ENCODE measurements around the gene PAK5. TPM values are rescaled to one million over a fixed set of nuclear protein-coding genes. Genes with fewer than 3 reads are reported as not detected.

Gene PAK5
- total and polyA plus RNA-seq, 11 donors: not detected

DNA sequence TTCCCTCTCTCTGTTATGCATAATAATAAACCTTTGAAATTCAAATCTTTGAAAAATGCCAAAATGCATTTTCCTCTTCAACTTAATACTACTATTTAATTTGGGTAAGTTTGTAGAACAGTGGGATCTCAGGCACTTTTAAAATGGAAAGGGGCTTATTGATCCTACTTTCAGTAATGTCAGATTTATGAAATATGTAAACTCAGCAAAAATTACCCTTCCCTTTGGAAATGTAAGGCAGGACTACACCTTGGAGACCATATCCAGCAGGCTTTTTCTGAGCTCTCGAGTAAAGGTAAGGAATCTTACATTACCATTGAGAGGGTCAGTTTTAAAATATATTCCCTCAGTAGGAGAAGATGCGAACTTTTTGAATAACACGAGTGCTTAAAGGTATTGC lies 175.5 kb downstream of the PAK5 start:
- no peaks in the 10 kb centered on the region for H3K9me3 ChIP-seq
- H3K4me3 ChIP-seq: no peak overlapping the region
- H3K36me3 ChIP-seq: no peaks in the 10 kb centered on the region
- ATAC-seq: no peak
- no peak overlapping the region for H3K27ac ChIP-seq
- DNase-seq: no peak
- peaks cover 0 to 5% (median 0%) of the 10 kb centered on the region in 9 donors for H3K27me3 ChIP-seq
- WGBS, 4 donors: 66 to 79% (median 71%) methylated on average over 3 of the region's 3 CpGs
- H3K4me1 ChIP-seq: no peaks in the 10 kb centered on the region
- TF ChIP-seq POLR2A (IDR thresholded peaks at IDR 0.05): no peak
- TF ChIP-seq, protein P1, sequence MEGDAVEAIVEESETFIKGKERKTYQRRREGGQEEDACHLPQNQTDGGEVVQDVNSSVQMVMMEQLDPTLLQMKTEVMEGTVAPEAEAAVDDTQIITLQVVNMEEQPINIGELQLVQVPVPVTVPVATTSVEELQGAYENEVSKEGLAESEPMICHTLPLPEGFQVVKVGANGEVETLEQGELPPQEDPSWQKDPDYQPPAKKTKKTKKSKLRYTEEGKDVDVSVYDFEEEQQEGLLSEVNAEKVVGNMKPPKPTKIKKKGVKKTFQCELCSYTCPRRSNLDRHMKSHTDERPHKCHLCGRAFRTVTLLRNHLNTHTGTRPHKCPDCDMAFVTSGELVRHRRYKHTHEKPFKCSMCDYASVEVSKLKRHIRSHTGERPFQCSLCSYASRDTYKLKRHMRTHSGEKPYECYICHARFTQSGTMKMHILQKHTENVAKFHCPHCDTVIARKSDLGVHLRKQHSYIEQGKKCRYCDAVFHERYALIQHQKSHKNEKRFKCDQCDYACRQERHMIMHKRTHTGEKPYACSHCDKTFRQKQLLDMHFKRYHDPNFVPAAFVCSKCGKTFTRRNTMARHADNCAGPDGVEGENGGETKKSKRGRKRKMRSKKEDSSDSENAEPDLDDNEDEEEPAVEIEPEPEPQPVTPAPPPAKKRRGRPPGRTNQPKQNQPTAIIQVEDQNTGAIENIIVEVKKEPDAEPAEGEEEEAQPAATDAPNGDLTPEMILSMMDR (IDR thresholded peaks at IDR 0.05): no peak
- intact Hi-C loops (cut with DNase I): no loop called here

DNA sequence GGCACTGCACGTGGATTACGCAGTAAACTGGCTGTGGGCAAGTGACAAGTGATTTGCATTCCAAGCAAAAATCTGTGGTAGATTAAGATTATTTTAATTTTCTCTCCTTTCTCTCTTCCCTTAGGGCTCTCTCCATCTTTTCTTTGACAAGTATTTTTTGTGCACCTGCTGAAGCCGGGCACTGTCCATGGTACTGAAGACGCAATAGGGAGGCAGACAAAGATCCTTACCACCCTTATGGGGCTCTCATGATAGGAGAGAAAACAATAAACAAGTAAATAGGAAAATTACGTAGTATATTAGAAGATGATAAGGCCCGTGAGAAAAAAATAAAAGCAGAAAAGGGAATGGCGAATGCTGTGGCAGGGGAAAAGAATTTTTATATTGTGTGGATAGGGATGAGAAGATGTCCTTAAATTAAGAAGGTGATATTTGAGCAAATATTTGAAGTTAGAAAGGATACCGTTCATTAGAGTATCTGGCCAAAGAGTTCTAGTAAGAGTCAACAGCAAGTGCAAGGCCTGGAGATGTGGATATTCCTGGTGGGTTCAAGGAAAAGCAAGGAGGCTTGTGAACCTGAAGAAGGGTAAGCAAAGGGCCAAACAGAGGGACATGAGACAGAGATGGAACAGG lies 178.5 kb downstream of the PAK5 start:
- intact Hi-C loops (cut with DNase I): no loop called here
- Histone ChIP-seq H3K27me3 (peaks cover 0 to 9% (median 0%) of the 10 kb centered on the region in 9 donors), H3K4me1 (no peaks in the 10 kb centered on the region), H3K9me3 (no peaks in the 10 kb centered on the region), H3K27ac (no peak overlapping the region), H3K36me3 (no peaks in the 10 kb centered on the region), H3K4me3 (no peak overlapping the region)
- ATAC-seq (no peak), DNase-seq (no peak)
- no peak for TF ChIP-seq POLR2A (IDR thresholded peaks at IDR 0.05)
- TF ChIP-seq, protein P1 (IDR thresholded peaks at IDR 0.05): no peak
- 38 to 54% (median 45%) methylated on average over 8 of the region's 8 CpGs for WGBS, 4 donors

DNA sequence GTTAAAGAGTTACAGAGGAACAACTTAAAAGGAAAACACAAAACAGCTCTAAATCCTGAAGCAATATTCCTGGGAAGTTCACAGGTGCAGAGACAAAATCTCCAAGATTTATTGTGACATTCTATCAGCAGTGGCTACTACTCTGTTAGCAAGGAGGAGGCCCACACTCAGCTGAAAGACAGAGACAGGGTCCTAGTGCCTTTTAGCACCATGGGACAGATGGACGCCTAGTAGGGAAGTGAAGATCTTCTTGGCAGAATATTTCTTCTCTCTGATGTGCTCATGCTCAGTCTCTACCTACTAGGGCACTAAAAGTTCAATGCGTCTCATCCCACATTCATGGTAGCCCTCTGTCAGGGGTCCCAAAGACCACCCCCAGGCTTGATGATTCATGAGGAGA lies 191.1 kb downstream of the PAK5 start:
- DNase-seq: no peak
- H3K9me3 ChIP-seq: no peaks in the 10 kb centered on the region
- no peak overlapping the region for H3K27ac ChIP-seq
- TF ChIP-seq, protein P1 (IDR thresholded peaks at IDR 0.05): no peak
- no peak for TF ChIP-seq POLR2A (IDR thresholded peaks at IDR 0.05)
- WGBS, 4 donors: 70 to 100% (median 86%) methylated on average over 2 of the region's 2 CpGs
- no peaks in the 10 kb centered on the region for H3K4me1 ChIP-seq
- no peak for ATAC-seq
- no peaks in the 10 kb centered on the region for H3K36me3 ChIP-seq
- H3K4me3 ChIP-seq: no peak overlapping the region
- intact Hi-C loops (cut with DNase I): no loop called here
- H3K27me3 ChIP-seq: no peaks in the 10 kb centered on the region

DNA sequence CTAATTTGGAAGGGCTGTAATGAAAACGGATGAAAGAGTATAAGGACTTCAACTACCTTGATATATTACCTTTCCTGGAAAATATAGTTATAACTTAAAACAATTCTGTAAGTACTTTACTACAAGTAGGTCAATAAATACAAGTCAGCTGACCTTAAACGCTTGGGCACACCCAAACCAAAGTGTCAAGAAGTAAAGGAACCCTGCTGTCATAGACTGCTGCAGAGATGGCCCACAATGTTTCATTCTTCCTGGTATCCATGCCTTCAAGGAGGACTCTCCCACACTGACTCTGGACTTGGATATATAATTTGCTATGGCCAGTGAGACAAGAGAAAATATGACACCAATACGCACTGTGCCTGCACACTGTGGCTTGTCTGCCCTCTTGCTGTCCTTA lies 192.5 kb downstream of the PAK5 start:
- 74 to 86% (median 80%) methylated on average over 3 of the region's 3 CpGs for WGBS, 4 donors
- intact Hi-C loops (cut with DNase I): no loop called here

More for the DNA sequence above, 192.5 kb downstream of the PAK5 start:
- Histone ChIP-seq H3K36me3 (no peaks in the 10 kb centered on the region), H3K4me3 (no peak overlapping the region), H3K27ac (no peak overlapping the region), H3K9me3 (no peaks in the 10 kb centered on the region), H3K4me1 (no peaks in the 10 kb centered on the region), H3K27me3 (no peaks in the 10 kb centered on the region)
- no peak for DNase-seq
- no peak for TF ChIP-seq POLR2A (IDR thresholded peaks at IDR 0.05)
- TF ChIP-seq, protein P1 (IDR thresholded peaks at IDR 0.05): no peak
- no peak for ATAC-seq
